ENCODE measurements around the gene IGSF3. TPM values are rescaled to one million over a fixed set of nuclear protein-coding genes. Genes with fewer than 3 reads are reported as not detected.
A peak's percentile ranks its signal among the peaks of the same experiment; 100 is the strongest.

IGSF3 gene
- total RNA-seq, 2 donors from 2014 or later: 1.4 to 1.6 TPM

GRCh38 chr1:116546354-116546977 lies 121.1 kb downstream of the IGSF3 start:
- DNase-seq (ENCODE audit: low spot score in 2 of 2) (no peak), ATAC-seq (no peak)
- peak overlapping the region; percentile 10 to 60 for H3K27ac Mint-ChIP-seq
- H3K9me3 Mint-ChIP-seq: peaks cover 0 to 5% of the 10 kb centered on the region in 2 donors
- H3K36me3 Mint-ChIP-seq: peaks cover 19 to 48% of the 10 kb centered on the region in 2 donors

DNA sequence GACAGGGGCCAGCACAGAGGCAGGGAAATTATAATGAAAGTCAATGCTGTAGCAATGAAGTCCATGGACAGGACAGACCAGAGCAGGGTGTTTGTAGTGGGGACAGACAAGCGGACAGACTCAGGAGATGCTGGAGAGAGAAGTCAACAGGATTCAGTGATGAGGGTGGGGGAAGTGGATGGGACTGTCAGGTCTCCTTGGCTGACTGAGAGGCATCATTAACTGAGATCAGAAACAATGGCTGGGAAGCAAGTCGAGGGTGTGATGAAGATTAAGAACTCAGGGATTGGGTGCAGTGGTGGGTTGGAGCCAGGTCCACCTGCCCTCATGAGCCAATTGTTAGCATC lies 122.2 kb downstream of the IGSF3 start:
- Mint-ChIP-seq H3K9me3 (peaks cover 0 to 5% of the 10 kb centered on the region in 2 donors), H3K36me3 (peaks cover 23 to 51% of the 10 kb centered on the region in 2 donors), H3K27ac (peak overlapping the region; percentile 60 to 93)
- ATAC-seq (peak in 1 of 2 donors; percentile 13), DNase-seq (ENCODE audit: low spot score in 2 of 2) (no peak)

DNA sequence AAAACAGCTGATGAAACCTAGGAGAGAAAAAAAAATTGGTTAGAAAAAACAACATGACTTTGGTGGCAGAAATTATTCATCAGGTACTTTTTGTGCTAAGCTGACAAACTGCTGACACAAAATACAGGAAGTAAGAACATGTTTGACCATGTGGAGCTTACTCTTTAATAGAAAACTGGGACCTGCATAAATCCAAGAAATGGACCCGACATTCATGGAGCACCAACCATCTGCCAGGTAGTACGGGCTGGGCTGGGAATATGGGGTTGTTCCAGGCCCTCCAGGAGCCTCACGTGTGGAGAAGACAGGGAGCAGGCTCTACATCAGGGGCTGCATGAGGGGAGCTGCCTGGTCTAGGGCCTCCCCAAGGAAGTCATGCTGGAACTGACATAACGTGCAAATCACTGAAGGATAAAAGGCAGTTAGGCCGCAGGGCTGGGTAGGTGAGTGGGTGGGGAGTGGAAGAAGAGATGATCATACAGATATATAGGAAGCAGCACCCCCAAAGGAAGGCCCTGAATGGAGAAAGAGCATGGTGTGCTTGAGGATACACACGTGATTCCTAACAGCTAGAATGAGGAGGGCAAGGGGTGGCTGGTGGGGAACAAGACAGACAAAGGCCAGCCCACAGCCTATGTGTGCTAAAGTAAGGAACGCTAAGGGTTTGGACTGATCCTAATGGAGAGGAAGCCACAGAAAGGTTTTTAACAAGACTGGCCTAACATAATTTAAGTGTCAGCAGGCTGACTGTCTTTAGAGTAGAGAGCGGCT lies 122.8 kb downstream of the IGSF3 start:
- H3K9me3 Mint-ChIP-seq: peaks cover 0 to 5% of the 10 kb centered on the region in 2 donors
- DNase-seq (ENCODE audit: low spot score in 2 of 2): no peak
- H3K36me3 Mint-ChIP-seq: peaks cover 23 to 51% of the 10 kb centered on the region in 2 donors
- peak; percentile 56 to 66 for ATAC-seq
- H3K27ac Mint-ChIP-seq: peak overlapping the region; percentile 60 to 93

DNA sequence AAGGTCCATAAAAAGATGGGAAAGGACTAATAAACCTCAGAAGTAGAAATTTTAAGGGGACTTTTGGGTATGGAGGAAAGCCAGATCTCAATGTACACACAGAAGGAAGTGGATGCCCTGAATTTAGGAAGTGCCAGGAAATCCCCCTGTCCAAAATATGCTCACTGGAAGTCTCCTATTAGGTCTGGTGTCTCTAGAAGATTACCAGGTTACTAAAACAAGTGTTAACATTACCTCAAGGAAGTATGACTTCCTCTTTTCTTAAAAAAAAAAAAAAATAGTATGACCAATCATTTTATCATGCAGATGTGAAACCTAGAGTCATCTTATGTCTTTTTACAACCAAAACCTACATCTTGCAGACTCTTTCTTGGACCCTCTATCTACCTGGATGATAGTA lies 127.4 kb downstream of the IGSF3 start:
- no peak for DNase-seq (ENCODE audit: low spot score in 2 of 2)
- H3K36me3 Mint-ChIP-seq: peaks cover 38 to 65% of the 10 kb centered on the region in 2 donors
- no peak overlapping the region for H3K27ac Mint-ChIP-seq
- peaks cover 0 to 8% of the 10 kb centered on the region in 2 donors for H3K9me3 Mint-ChIP-seq
- ATAC-seq: peak in 1 of 2 donors; percentile 29

- Mint-ChIP-seq H3K36me3 (peaks cover 44 to 64% of the 10 kb centered on the region in 2 donors), H3K27ac (peak overlapping the region; percentile 53 to 77), H3K9me3 (peaks cover 0 to 8% of the 10 kb centered on the region in 2 donors)
- peak; percentile 98 to 99 for ATAC-seq
- DNase-seq (ENCODE audit: low spot score in 2 of 2): peak in 1 of 2 donors; percentile 50
These were observed 129.0 kb downstream of the IGSF3 start for GRCh38 chr1:116538544-116538943.

- Mint-ChIP-seq H3K9me3 (peaks cover 0 to 4% of the 10 kb centered on the region in 2 donors), H3K36me3 (peaks cover 40 to 64% of the 10 kb centered on the region in 2 donors), H3K27ac (no peak overlapping the region)
- DNase-seq (ENCODE audit: low spot score in 2 of 2) (no peak), ATAC-seq (no peak)
These were observed 129.6 kb downstream of the IGSF3 start for GRCh38 chr1:116537898-116538297.

- H3K36me3 Mint-ChIP-seq: peaks cover 34 to 60% of the 10 kb centered on the region in 2 donors
- no peak overlapping the region for H3K27ac Mint-ChIP-seq
- DNase-seq (ENCODE audit: low spot score in 2 of 2) (no peak), ATAC-seq (no peak)
- peaks cover 0 to 4% of the 10 kb centered on the region in 2 donors for H3K9me3 Mint-ChIP-seq
These were observed 130.3 kb downstream of the IGSF3 start for GRCh38 chr1:116537040-116537831.

GRCh38 chr1:116534014-116534739 lies 133.4 kb downstream of the IGSF3 start:
- Mint-ChIP-seq H3K27ac (no peak overlapping the region), H3K9me3 (peaks cover 0 to 4% of the 10 kb centered on the region in 2 donors), H3K36me3 (peaks cover 21 to 40% of the 10 kb centered on the region in 2 donors)
- ATAC-seq (no peak), DNase-seq (ENCODE audit: low spot score in 2 of 2) (no peak)

GRCh38 chr1:116533429-116533820 lies 134.1 kb downstream of the IGSF3 start:
- peaks cover 0 to 11% of the 10 kb centered on the region in 2 donors for H3K9me3 Mint-ChIP-seq
- H3K27ac Mint-ChIP-seq: peak overlapping the region in 1 of 2 donors; percentile 24
- DNase-seq (ENCODE audit: low spot score in 2 of 2) (no peak), ATAC-seq (no peak)
- H3K36me3 Mint-ChIP-seq: peaks cover 13 to 33% of the 10 kb centered on the region in 2 donors

- no peak for ATAC-seq
- Mint-ChIP-seq H3K36me3 (peaks cover 12 to 37% of the 10 kb centered on the region in 2 donors), H3K27ac (peak overlapping the region in 1 of 2 donors; percentile 24), H3K9me3 (peaks cover 0 to 16% of the 10 kb centered on the region in 2 donors)
- no peak for DNase-seq (ENCODE audit: low spot score in 2 of 2)
These were observed 134.7 kb downstream of the IGSF3 start for GRCh38 chr1:116532671-116533428.

DNA sequence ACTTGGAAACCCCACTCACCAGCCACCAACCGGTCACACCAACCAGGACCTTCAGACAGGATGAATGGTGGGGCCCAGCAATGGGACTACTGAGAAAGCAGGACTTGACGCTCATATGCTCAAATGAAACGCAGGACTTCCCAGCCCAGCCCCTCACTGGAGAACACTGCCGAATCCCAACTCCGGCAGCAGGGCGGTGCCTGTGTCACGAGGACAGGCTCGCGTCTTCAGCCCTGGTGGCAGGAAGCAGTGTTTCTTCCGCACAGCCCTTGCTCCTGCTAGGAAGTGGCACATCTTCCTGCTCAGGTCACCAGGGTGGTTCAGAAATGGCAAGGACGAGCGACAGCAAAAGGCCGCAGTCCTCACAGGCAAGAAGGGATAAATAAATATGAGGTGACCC lies 135.6 kb downstream of the IGSF3 start:
- no peak for ATAC-seq
- Mint-ChIP-seq H3K9me3 (peaks cover 0 to 17% of the 10 kb centered on the region in 2 donors), H3K27ac (no peak overlapping the region), H3K36me3 (peaks cover 12 to 38% of the 10 kb centered on the region in 2 donors)
- no peak for DNase-seq (ENCODE audit: low spot score in 2 of 2)

GRCh38 chr1:116529681-116530080 lies 137.9 kb downstream of the IGSF3 start:
- no peak for DNase-seq (ENCODE audit: low spot score in 2 of 2)
- no peak overlapping the region for H3K27ac Mint-ChIP-seq
- ATAC-seq: no peak
- H3K36me3 Mint-ChIP-seq: peaks cover 15 to 24% of the 10 kb centered on the region in 2 donors
- peaks cover 6 to 13% of the 10 kb centered on the region in 2 donors for H3K9me3 Mint-ChIP-seq

DNA sequence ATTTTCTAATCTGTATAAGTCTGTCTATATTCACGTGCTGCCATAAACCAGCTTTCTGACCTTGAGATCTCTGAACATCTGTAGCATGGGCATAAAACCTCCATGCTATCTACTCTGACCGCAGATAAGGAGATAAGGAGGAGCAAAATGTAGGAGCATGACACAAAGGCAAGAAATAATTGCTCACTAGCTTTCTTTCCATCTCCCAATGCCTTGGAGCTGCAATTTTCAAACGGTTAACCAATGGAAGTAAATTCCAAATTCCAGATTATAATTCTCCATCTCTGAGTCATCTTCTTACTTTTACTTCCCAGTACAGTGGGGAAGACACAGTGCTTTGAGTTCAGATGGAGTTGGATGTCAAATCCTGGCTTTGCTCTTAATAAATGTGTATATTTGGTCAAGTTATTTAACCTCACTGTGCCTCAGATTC lies 138.3 kb downstream of the IGSF3 start:
- Mint-ChIP-seq H3K9me3 (peaks cover 6 to 13% of the 10 kb centered on the region in 2 donors), H3K36me3 (peaks cover 15 to 23% of the 10 kb centered on the region in 2 donors), H3K27ac (no peak overlapping the region)
- DNase-seq (ENCODE audit: low spot score in 2 of 2) (no peak), ATAC-seq (no peak)

GRCh38 chr1:116528329-116529083 lies 139.0 kb downstream of the IGSF3 start:
- ATAC-seq: no peak
- Mint-ChIP-seq H3K36me3 (peaks cover 8 to 16% of the 10 kb centered on the region in 2 donors), H3K9me3 (peaks cover 6 to 13% of the 10 kb centered on the region in 2 donors), H3K27ac (no peak overlapping the region)
- no peak for DNase-seq (ENCODE audit: low spot score in 2 of 2)

DNA sequence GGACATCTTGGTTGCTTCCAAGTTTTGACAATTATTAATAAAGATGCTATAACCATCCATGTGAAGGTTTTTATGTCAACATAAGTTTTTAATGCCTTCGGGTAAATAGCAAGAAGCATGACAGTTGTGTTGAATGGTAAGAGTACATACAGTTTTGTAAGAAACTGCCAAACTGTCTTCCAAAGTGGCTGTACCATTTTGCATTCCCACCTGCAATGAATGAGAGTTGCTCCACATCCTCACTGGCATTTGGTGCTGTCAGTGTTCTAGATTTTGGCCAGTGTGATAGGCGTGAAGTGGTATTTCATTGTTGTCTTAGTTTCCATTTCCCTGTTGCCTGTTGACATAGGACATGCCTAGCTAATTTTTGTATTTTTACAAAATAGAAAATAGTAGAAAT lies 142.1 kb downstream of the IGSF3 start:
- DNase-seq (ENCODE audit: low spot score in 2 of 2) (no peak), ATAC-seq (no peak)
- peaks cover 7 to 8% of the 10 kb centered on the region in 2 donors for H3K36me3 Mint-ChIP-seq
- H3K27ac Mint-ChIP-seq: no peak overlapping the region
- peaks cover 6 to 13% of the 10 kb centered on the region in 2 donors for H3K9me3 Mint-ChIP-seq

All from activated naive CD4-positive, alpha-beta T cell treated with anti-CD3 and anti-CD28 coated beads, Interleukin-2, amount 50 U/mL, for 72 hours (primary cell).